ENCODE results near the gene BHLHE40.

DNA sequence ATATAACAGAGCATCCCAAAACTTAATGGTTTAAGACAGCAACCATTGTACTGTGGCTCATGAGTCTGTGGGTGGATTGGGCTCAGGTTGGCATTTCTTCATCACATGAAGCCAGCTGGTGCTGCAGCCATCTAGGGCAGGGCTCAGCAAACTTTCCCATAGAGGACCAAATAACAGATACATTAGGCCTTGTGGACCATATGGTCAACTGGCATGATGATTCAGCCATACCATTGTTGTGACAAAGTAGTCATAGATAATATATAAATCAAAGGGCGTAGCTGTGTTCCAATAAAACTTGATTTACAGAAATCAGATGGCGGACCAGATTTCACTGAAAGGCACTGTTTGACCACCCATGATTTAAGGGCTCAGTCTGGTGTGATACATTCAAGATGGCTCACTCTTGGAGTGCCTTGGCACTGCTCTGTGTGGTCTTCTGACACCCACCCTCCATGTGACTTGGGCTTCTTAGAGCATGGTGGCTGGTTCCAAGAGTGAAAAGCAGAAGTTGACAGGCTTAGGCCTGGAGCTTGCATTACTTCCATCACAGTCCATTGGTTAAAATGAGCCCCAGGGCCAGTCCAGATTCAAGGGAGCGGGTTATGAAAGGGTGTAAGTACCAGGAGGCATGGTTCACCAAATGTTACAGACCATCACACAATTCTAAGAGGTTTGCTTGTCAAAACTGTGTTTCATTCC, 40.8 kb upstream of the BHLHE40 start:
- TF ChIP-seq, protein P1, sequence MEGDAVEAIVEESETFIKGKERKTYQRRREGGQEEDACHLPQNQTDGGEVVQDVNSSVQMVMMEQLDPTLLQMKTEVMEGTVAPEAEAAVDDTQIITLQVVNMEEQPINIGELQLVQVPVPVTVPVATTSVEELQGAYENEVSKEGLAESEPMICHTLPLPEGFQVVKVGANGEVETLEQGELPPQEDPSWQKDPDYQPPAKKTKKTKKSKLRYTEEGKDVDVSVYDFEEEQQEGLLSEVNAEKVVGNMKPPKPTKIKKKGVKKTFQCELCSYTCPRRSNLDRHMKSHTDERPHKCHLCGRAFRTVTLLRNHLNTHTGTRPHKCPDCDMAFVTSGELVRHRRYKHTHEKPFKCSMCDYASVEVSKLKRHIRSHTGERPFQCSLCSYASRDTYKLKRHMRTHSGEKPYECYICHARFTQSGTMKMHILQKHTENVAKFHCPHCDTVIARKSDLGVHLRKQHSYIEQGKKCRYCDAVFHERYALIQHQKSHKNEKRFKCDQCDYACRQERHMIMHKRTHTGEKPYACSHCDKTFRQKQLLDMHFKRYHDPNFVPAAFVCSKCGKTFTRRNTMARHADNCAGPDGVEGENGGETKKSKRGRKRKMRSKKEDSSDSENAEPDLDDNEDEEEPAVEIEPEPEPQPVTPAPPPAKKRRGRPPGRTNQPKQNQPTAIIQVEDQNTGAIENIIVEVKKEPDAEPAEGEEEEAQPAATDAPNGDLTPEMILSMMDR (IDR thresholded peaks at IDR 0.05; ENCODE audit: extremely low read depth in 1 of 2, insufficient read depth in 1 of 2, low read depth in 1 of 2, low read length in 2 of 2): no peak
- TF ChIP-seq, protein P2, sequence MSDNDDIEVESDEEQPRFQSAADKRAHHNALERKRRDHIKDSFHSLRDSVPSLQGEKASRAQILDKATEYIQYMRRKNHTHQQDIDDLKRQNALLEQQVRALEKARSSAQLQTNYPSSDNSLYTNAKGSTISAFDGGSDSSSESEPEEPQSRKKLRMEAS (IDR thresholded peaks at IDR 0.05; ENCODE audit: insufficient read depth, insufficient read length): no peak
- TF ChIP-seq EZH2 (IDR thresholded peaks at IDR 0.05; ENCODE audit: borderline replicate concordance, low read depth, low read length, severe bottlenecking) (no peak), POLR2A (IDR thresholded peaks at IDR 0.05; ENCODE audit: low read depth, low read length) (no peak)
